ENCODE data around the gene MXD4. TPM values are rescaled to one million over a fixed set of nuclear protein-coding genes. Genes with fewer than 3 reads are reported as not detected.
A peak's percentile ranks its signal among the peaks of the same experiment; 100 is the strongest.

The MXD4 gene
- total RNA-seq, 5 donors from 2014 or later (not counting 1 experiment from before 2014, with no cell fraction given) = 57.0 to 125 (median 78.2) TPM

- Mint-ChIP-seq H3K4me3 (no peak overlapping the region), H3K27me3 (no peaks in the 10 kb centered on the region), H3K9me3 (no peaks in the 10 kb centered on the region), H3K4me1 (peaks cover 25 to 44% (median 29%) of the 10 kb centered on the region in 3 donors), H3K27ac (peak overlapping the region; percentile 49 to 81), H3K36me3 (peaks cover 20% of the 10 kb centered on the region)
- Histone ChIP-seq H3K36me3 (ENCODE audit: control insufficient read depth in 2 of 2, extremely low read depth in 1 of 2, insufficient read depth in 1 of 2, low read length in 1 of 2) (peaks cover 0 to 8% of the 10 kb centered on the region in 2 donors), H3K9me3 (no peaks in the 10 kb centered on the region), H3K4me1 (ENCODE audit: control insufficient read depth in 1 of 2, extremely low read depth in 1 of 2, insufficient read depth in 2 of 2, low read length in 2 of 2) (peaks cover 13 to 35% of the 10 kb centered on the region in 2 experiments), H3K27ac (ENCODE audit: low read length) (no peak overlapping the region), H3K4me3 (ENCODE audit: control insufficient read depth in 1 of 2, extremely low read depth in 1 of 2, low read length in 1 of 2) (no peak overlapping the region), H3K27me3 (replicated peaks in 1 of 2; ENCODE audit: control insufficient read depth in 2 of 2, extremely low read depth in 1 of 2, insufficient read depth in 2 of 2, low read length in 1 of 2) (no peaks in the 10 kb centered on the region)
- CTCF ChIA-PET = no interaction called here
- POLR2A ChIA-PET = interaction anchor here in 1 of 2 donors (0.6 kb wide), 1 partner anchor 97 kb away, joined by 16 read pairs; no protein-coding TSS in a partner anchor
- ATAC-seq (replicated peaks in 1 of 4) (no peak), DNase-seq (no peak)
- 100% methylated on average over 1 of the region's 2 CpGs for WGBS (ENCODE audit: insufficient coverage)
Measured at GRCh38 chr4:2299794-2300193, 37.9 kb upstream of the MXD4 start.

GRCh38 chr4:2298532-2298991 lies 36.7 kb upstream of the MXD4 start:
- no peaks in the 10 kb centered on the region for H3K27me3 ChIP-seq (replicated peaks in 1 of 2; ENCODE audit: control insufficient read depth in 2 of 2, extremely low read depth in 1 of 2, insufficient read depth in 2 of 2, low read length in 1 of 2)
- ChIA-PET POLR2A (no interaction called here), CTCF (no interaction called here)
- no peak for DNase-seq
- peaks cover 0 to 5% of the 10 kb centered on the region in 2 donors for H3K36me3 ChIP-seq (ENCODE audit: control insufficient read depth in 2 of 2, extremely low read depth in 1 of 2, insufficient read depth in 1 of 2, low read length in 1 of 2)
- peaks cover 14 to 38% of the 10 kb centered on the region in 2 experiments for H3K4me1 ChIP-seq (ENCODE audit: control insufficient read depth in 1 of 2, extremely low read depth in 1 of 2, insufficient read depth in 2 of 2, low read length in 2 of 2)
- H3K4me3 ChIP-seq (ENCODE audit: control insufficient read depth in 1 of 2, extremely low read depth in 1 of 2, low read length in 1 of 2) = no peak overlapping the region
- Mint-ChIP-seq H3K4me1 (peaks cover 33 to 51% (median 39%) of the 10 kb centered on the region in 3 donors), H3K4me3 (peak overlapping the region in 1 of 3 donors; percentile 72), H3K9me3 (peaks cover 0 to 6% (median 0%) of the 10 kb centered on the region in 3 donors), H3K27me3 (no peaks in the 10 kb centered on the region), H3K36me3 (peaks cover 24% of the 10 kb centered on the region), H3K27ac (peak overlapping the region; percentile 48 to 49)
- 93% methylated on average over 10 of the region's 23 CpGs for WGBS (ENCODE audit: insufficient coverage)
- no peak for ATAC-seq (replicated peaks in 1 of 4)
- no peak overlapping the region for H3K27ac ChIP-seq (ENCODE audit: low read length)
- H3K9me3 ChIP-seq = no peaks in the 10 kb centered on the region

- peak in 2 of 4 experiments; percentile 26 to 38 for ATAC-seq (replicated peaks in 1 of 4)
- Histone ChIP-seq H3K36me3 (ENCODE audit: control insufficient read depth in 2 of 2, extremely low read depth in 1 of 2, insufficient read depth in 1 of 2, low read length in 1 of 2) (peaks cover 0 to 2% of the 10 kb centered on the region in 2 donors), H3K4me3 (ENCODE audit: control insufficient read depth in 1 of 2, extremely low read depth in 1 of 2, low read length in 1 of 2) (no peak overlapping the region), H3K27ac (ENCODE audit: low read length) (no peak overlapping the region), H3K9me3 (no peaks in the 10 kb centered on the region), H3K27me3 (replicated peaks in 1 of 2; ENCODE audit: control insufficient read depth in 2 of 2, extremely low read depth in 1 of 2, insufficient read depth in 2 of 2, low read length in 1 of 2) (no peaks in the 10 kb centered on the region), H3K4me1 (ENCODE audit: control insufficient read depth in 1 of 2, extremely low read depth in 1 of 2, insufficient read depth in 2 of 2, low read length in 2 of 2) (peaks cover 14 to 38% of the 10 kb centered on the region in 2 experiments)
- Mint-ChIP-seq H3K9me3 (peaks cover 0 to 6% (median 0%) of the 10 kb centered on the region in 3 donors), H3K4me3 (peak overlapping the region in 2 of 3 donors; percentile 41 to 72), H3K4me1 (peaks cover 35 to 51% (median 39%) of the 10 kb centered on the region in 3 donors), H3K36me3 (peaks cover 24% of the 10 kb centered on the region), H3K27ac (peak overlapping the region; percentile 66 to 84), H3K27me3 (no peaks in the 10 kb centered on the region)
- POLR2A ChIA-PET = no interaction called here
- CTCF ChIA-PET = no interaction called here
- 71% methylated on average over 32 of the region's 40 CpGs for WGBS (ENCODE audit: insufficient coverage)
- peak in 2 of 35 experiments; percentile 29 to 33 for DNase-seq
Measured at GRCh38 chr4:2297606-2298531, 36.0 kb upstream of the MXD4 start.

DNA sequence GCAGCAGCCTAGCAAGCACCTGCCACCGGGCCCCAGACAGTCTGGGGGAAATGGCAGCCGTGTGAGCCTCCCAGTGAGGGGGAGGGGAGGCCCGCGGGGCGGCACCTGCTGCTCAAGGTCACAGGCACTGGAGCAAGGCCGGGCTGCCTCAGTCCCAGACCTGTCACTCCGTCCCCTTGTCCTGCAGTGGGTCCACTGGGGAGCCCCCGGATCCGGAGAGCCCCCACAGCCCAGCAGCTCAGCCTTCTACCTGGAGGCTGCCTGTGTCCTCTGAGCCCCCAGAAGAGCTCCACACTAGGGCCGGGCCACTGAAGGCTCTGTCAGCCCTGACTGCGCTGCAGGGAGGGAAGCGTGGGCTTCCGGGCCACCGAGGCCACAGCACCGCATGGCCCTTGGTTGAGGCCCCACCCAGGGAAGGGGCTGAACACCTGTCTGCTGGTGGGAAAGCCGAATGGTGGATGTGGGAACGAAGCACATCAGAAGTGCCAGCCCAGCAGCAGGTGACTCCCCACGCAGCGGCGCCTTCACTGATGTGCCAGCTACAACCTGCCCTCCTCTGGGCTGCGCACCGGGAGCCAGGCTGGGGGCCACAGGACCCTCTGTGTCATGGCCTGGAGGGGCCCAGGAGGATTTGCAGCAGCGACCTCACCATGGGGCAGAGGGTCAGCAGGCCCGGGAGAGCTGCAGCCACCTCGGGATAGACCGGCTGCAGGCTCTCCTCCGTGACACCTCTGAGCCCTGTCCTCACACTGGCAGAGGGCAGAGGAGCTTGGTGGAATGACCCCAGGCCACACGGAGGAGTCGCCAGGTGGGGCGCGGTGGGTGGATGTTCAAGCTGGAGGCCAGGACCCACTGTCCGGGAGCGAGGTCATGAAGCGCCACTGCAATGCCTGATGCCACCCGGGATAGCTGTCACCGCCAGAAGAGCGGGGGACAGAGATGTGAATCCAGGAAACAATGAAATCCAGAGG lies 35.0 kb upstream of the MXD4 start:
- peak in 8 of 35 experiments; percentile 18 to 42 (median 30) for DNase-seq
- Histone ChIP-seq H3K36me3 (ENCODE audit: control insufficient read depth in 2 of 2, extremely low read depth in 1 of 2, insufficient read depth in 1 of 2, low read length in 1 of 2) (peaks cover 0 to 2% of the 10 kb centered on the region in 2 donors), H3K27me3 (replicated peaks in 1 of 2; ENCODE audit: control insufficient read depth in 2 of 2, extremely low read depth in 1 of 2, insufficient read depth in 2 of 2, low read length in 1 of 2) (no peaks in the 10 kb centered on the region), H3K4me3 (ENCODE audit: control insufficient read depth in 1 of 2, extremely low read depth in 1 of 2, low read length in 1 of 2) (no peak overlapping the region), H3K27ac (ENCODE audit: low read length) (no peak overlapping the region), H3K9me3 (no peaks in the 10 kb centered on the region), H3K4me1 (ENCODE audit: control insufficient read depth in 1 of 2, extremely low read depth in 1 of 2, insufficient read depth in 2 of 2, low read length in 2 of 2) (peaks cover 14 to 46% of the 10 kb centered on the region in 2 experiments)
- Mint-ChIP-seq H3K27ac (peak overlapping the region; percentile 66 to 84), H3K36me3 (peaks cover 18% of the 10 kb centered on the region), H3K4me1 (peaks cover 43 to 59% (median 48%) of the 10 kb centered on the region in 3 donors), H3K4me3 (peak overlapping the region in 1 of 3 donors; percentile 72), H3K27me3 (no peaks in the 10 kb centered on the region), H3K9me3 (peaks cover 0 to 6% (median 0%) of the 10 kb centered on the region in 3 donors)
- ChIA-PET POLR2A (interaction anchor here in 1 of 2 donors (0.5 kb wide), 1 partner anchor 17 kb away, joined by 11 read pairs; no protein-coding TSS in a partner anchor), CTCF (interaction anchor here in 1 of 2 donors (1.4 kb wide), 1 partner anchor 15 kb away, joined by 3 read pairs; no protein-coding TSS in a partner anchor)
- ATAC-seq (replicated peaks in 1 of 4) = peak; percentile 42 to 75 (median 56)
- 73% methylated on average over 35 of the region's 37 CpGs for WGBS (ENCODE audit: insufficient coverage)

- H3K9me3 Mint-ChIP-seq = peaks cover 0 to 6% (median 0%) of the 10 kb centered on the region in 3 donors
- peaks cover 50 to 66% (median 56%) of the 10 kb centered on the region in 3 donors for H3K4me1 Mint-ChIP-seq
- H3K36me3 Mint-ChIP-seq = peaks cover 14% of the 10 kb centered on the region
- ATAC-seq (replicated peaks in 1 of 4) = no peak
- H3K27me3 Mint-ChIP-seq = no peaks in the 10 kb centered on the region
- Histone ChIP-seq H3K4me3 (ENCODE audit: control insufficient read depth in 1 of 2, extremely low read depth in 1 of 2, low read length in 1 of 2) (no peak overlapping the region), H3K36me3 (ENCODE audit: control insufficient read depth in 2 of 2, extremely low read depth in 1 of 2, insufficient read depth in 1 of 2, low read length in 1 of 2) (peaks cover 0 to 2% of the 10 kb centered on the region in 2 donors), H3K27me3 (replicated peaks in 1 of 2; ENCODE audit: control insufficient read depth in 2 of 2, extremely low read depth in 1 of 2, insufficient read depth in 2 of 2, low read length in 1 of 2) (no peaks in the 10 kb centered on the region), H3K27ac (ENCODE audit: low read length) (no peak overlapping the region), H3K9me3 (no peaks in the 10 kb centered on the region), H3K4me1 (ENCODE audit: control insufficient read depth in 1 of 2, extremely low read depth in 1 of 2, insufficient read depth in 2 of 2, low read length in 2 of 2) (peaks cover 21 to 55% of the 10 kb centered on the region in 2 experiments)
- H3K4me3 Mint-ChIP-seq = peak overlapping the region in 1 of 3 donors; percentile 72
- peak overlapping the region; percentile 82 to 86 for H3K27ac Mint-ChIP-seq
- 99% methylated on average over 12 of the region's 14 CpGs for WGBS (ENCODE audit: insufficient coverage)
- DNase-seq = no peak
- ChIA-PET POLR2A (interaction anchor here in 1 of 2 donors (0.5 kb wide), 1 partner anchor 18 kb away, joined by 11 read pairs; no protein-coding TSS in a partner anchor), CTCF (interaction anchor here (0.7 to 1.4 kb wide), 2 partner anchors 14 kb away, joined by 3 read pairs; no protein-coding TSS in a partner anchor)
Measured at GRCh38 chr4:2295900-2296442, 34.1 kb upstream of the MXD4 start.
